Nephron (organoid): ENCODE measurements around the gene SPTBN5.

ENCODE experiments used
- H3K27ac Mint-ChIP-seq, 3 experiments: 2 replicates each; pipeline ENCODE4 v1.8.0; 2020; ENCODE audit warnings: mixed read lengths in 3 of 3, mild to moderate bottlenecking in 2 of 3, moderate library complexity in 1 of 3
- H3K27me3 Mint-ChIP-seq: 2 replicates; pipeline ENCODE4 v1.8.0; 2021; ENCODE audit warnings: low read depth, mild to moderate bottlenecking, moderate library complexity, mixed read lengths
- H3K36me3 Mint-ChIP-seq: 2 replicates; pipeline ENCODE4 v1.8.0; 2020; ENCODE audit warnings: low read depth, mixed read lengths
- H3K4me1 Mint-ChIP-seq: 2 replicates; pipeline ENCODE4 v1.8.0; 2020; ENCODE audit warnings: mixed read lengths
- H3K4me3 Mint-ChIP-seq, 3 experiments: 2 replicates each; pipeline ENCODE4 v1.8.0; 2020; ENCODE audit warnings: mild to moderate bottlenecking in 3 of 3, mixed read lengths in 3 of 3, moderate library complexity in 2 of 3
- H3K9me3 Mint-ChIP-seq: 2 replicates; pipeline ENCODE4 v1.8.0; 2020; ENCODE audit warnings: mixed read lengths
- TF ChIP-seq, protein P1 (sequence below), 3 experiments: fragments of 200-600 bp; sonication (generic); IDR thresholded peaks; one replicate each; pipeline ENCODE4 v1.5.0; 2021; ENCODE audit warnings: antibody characterized with exemption in 3 of 3; ENCODE audit not compliant: unreplicated experiment in 3 of 3

SPTBN5 gene

DNA sequence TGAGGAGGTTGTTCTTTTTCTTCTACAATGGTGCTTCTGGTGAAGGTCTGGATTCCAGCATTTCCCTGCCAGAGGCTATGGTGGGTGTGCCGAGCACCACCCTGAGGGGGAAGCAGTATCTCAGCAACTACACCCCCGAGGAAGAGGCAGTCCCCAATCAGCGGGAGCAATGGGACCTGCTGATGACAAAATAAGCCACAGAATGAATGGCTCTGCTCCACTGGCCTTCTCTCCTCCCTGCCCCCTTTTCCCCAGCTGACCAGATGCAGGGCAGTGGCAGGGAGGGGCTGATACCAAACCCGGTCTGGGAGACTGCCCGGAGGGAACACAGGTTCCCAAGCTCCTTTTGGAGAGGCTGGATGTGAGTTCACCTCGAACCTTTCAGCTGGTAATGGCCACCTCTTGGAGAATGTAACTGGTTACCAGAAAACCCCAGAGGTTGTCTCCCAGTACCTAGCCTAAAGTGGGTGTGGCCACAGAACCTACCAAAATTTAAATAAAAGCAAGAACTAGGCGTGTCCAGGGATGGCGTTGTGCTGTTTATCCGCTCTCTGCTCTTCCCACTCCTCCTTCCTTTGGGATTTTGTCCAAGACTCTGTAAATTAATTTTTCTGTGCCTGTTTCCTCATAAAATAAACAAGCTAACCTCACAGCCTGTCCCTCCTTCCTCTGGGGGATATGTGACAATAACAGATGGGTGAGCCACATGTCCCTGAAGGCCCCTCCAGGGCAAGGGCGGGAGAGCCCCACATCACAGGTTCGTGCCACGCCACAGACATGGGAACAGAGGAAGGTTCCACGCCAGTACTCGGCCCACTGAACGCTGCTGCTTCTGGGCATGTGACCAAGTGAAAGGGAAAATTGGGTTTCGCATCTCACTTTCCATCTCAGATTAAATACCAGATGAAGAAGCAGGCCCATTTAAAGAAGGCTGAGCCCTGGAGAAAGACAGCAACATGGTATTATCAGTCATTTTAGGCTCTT, 35.1 kb upstream of the SPTBN5 start:
- Mint-ChIP-seq H3K4me1 (peaks cover 63% of the 10 kb centered on the region), H3K36me3 (no peaks in the 10 kb centered on the region), H3K27ac (peak overlapping the region in 1 of 3 experiments; percentile 64), H3K4me3 (no peak overlapping the region), H3K9me3 (no peaks in the 10 kb centered on the region), H3K27me3 (peaks cover 4% of the 10 kb centered on the region)
- TF ChIP-seq, protein P1, sequence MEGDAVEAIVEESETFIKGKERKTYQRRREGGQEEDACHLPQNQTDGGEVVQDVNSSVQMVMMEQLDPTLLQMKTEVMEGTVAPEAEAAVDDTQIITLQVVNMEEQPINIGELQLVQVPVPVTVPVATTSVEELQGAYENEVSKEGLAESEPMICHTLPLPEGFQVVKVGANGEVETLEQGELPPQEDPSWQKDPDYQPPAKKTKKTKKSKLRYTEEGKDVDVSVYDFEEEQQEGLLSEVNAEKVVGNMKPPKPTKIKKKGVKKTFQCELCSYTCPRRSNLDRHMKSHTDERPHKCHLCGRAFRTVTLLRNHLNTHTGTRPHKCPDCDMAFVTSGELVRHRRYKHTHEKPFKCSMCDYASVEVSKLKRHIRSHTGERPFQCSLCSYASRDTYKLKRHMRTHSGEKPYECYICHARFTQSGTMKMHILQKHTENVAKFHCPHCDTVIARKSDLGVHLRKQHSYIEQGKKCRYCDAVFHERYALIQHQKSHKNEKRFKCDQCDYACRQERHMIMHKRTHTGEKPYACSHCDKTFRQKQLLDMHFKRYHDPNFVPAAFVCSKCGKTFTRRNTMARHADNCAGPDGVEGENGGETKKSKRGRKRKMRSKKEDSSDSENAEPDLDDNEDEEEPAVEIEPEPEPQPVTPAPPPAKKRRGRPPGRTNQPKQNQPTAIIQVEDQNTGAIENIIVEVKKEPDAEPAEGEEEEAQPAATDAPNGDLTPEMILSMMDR (IDR thresholded peaks at IDR 0.05; ENCODE audit: unreplicated experiment in 3 of 3), result no peak

DNA sequence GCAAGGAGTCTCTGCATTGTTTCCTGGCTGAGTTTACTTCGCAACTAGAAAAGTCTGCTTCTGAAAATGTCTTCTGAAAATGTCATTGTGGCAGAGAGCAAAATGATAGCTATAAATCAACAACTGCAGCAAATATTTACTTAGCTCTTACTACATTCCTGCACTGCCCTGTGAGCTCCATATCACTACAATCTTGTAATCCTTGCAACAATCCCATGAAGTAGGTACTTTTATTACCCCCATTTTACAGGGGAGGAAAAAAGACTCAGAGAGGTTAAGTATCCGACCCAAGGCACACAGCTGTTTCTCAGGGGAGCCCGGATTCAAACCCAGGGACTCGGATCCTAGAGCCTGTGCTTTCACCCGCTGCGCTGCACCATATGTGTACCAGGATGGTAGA, 34.2 kb upstream of the SPTBN5 start:
- Mint-ChIP-seq H3K27me3 (peaks cover 4% of the 10 kb centered on the region), H3K9me3 (no peaks in the 10 kb centered on the region), H3K4me3 (no peak overlapping the region), H3K36me3 (no peaks in the 10 kb centered on the region), H3K4me1 (peaks cover 59% of the 10 kb centered on the region), H3K27ac (peak overlapping the region in 2 of 3 experiments; percentile 3 to 30)
- TF ChIP-seq, protein P1 (IDR thresholded peaks at IDR 0.05; ENCODE audit: unreplicated experiment in 3 of 3), result no peak

DNA sequence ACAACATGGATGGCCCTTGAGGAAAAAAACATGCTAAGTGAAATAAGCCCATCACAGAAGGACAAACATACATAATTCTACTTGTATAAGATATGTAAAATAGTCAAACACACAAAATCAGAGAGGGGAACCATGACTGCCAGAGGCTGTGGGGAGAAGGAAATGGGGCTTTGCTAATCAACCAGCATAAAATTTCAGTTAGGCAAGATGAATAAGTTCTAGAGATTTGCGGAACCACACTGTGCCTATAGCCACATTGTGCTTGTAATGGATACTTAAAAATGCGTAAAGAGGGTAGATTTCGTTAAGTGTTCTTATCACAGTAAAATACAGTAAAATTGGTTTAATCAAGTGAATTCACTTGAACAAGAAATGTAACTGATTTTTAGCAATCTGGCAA, 33.7 kb upstream of the SPTBN5 start:
- Mint-ChIP-seq H3K27me3 (peaks cover 4% of the 10 kb centered on the region), H3K27ac (peak overlapping the region in 1 of 3 experiments; percentile 3), H3K9me3 (no peaks in the 10 kb centered on the region), H3K4me3 (no peak overlapping the region), H3K4me1 (peaks cover 53% of the 10 kb centered on the region), H3K36me3 (peaks cover 1% of the 10 kb centered on the region)
- TF ChIP-seq, protein P1 (IDR thresholded peaks at IDR 0.05; ENCODE audit: unreplicated experiment in 3 of 3), result no peak

DNA sequence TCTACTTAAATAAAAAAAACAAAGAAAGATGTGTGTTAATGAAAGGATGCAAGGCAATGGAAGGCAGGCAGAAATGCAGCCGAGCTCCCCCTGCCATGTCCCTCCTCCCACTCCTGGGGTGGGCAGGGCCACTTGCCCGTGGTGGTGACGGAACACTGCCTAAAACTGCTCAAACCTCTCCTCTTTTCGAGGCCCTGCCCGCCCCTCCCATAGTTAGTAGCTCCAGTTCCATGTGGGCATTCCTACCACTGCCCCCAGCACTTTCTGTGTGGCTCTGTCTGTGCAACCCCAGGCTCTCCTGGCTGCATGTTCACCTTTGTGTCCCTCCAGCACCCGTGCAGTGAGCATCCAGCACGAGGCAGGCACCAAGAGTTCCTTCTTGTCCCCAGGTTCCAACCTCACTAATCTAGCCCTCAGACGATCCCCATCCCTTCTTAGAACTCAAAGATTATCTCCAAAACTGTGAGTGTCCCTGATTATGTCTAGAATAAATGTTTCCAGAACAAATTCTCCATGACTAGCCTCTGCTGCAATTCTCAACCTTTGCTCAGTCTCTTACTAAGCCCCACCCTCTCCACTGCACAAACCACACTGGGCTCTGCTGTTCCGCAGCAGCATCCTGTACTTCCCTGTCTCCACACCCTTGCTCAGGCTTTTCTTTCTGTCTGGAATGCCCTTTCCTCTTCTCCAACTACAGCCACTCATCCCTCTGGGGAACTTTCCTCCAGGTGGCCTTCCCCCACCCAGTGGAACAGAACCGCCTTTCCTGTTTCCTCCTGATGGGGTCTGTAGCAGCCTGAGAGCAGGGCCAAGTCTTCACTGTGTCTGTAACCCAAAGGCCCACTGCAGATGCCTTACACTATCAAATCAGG, 32.6 kb upstream of the SPTBN5 start:
- H3K27me3 Mint-ChIP-seq, result peaks cover 10% of the 10 kb centered on the region
- no peak overlapping the region for H3K4me3 Mint-ChIP-seq
- H3K4me1 Mint-ChIP-seq, result peaks cover 50% of the 10 kb centered on the region
- peak overlapping the region; percentile 11 to 40 (median 15) for H3K27ac Mint-ChIP-seq
- H3K9me3 Mint-ChIP-seq, result no peaks in the 10 kb centered on the region
- peaks cover 8% of the 10 kb centered on the region for H3K36me3 Mint-ChIP-seq
- TF ChIP-seq, protein P1 (IDR thresholded peaks at IDR 0.05; ENCODE audit: unreplicated experiment in 3 of 3), result no peak

DNA sequence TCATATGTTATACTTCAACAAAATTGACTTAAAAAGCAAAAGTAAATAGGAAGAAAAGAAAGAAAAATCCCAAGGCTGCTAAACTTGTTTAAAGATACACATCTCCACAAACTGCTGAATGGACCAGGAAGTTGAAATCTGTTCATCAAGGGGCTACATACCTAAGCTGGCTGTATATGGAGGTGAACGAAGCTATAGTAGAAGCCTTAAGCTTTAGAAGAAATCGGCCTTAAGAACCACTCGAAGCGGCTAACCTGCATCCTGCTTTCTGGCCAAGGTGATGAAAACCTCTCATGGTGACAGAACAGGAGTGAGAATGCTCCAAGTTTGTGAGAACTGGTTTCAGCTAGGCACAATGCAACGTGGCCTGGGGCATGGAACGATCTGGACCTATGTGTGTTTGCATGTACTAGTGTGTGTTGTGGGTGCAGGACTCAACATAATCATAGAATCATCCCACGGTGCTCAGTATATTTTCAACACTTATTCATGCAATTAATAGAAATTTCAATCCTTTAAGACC, 31.3 kb upstream of the SPTBN5 start:
- Mint-ChIP-seq H3K9me3 (no peaks in the 10 kb centered on the region), H3K4me1 (peaks cover 56% of the 10 kb centered on the region), H3K27ac (no peak overlapping the region), H3K36me3 (peaks cover 13% of the 10 kb centered on the region), H3K4me3 (no peak overlapping the region), H3K27me3 (peaks cover 10% of the 10 kb centered on the region)
- TF ChIP-seq, protein P1 (IDR thresholded peaks at IDR 0.05; ENCODE audit: unreplicated experiment in 3 of 3), result no peak
